PC-3 (cell line): ENCODE data around the gene MSL2. TPM values are rescaled to one million over a fixed set of nuclear protein-coding genes. Genes with fewer than 3 reads are reported as not detected.
A peak's percentile ranks its signal among the peaks of the same experiment; 100 is the strongest.
"Not testable (repeated sequence)": the region's sequence is repeated elsewhere in the genome, so short reads cannot be mapped to it uniquely, and the experiment has no call there.

Source experiments
- ATAC-seq: fragments of 200-7000 bp; cut with Tn5 transposase; 2 replicates; pipeline ENCODE4 v1.9.1; 2020; ENCODE audit warnings: mild to moderate bottlenecking, moderate library complexity
- BruUV-seq: library from RNA; stranded (reverse); fragments of 400-500 nt; replicated peaks from 2 replicates; lab custom pipeline; 2021; lab: Mats Ljungman, UMichigan
- CTCF ChIA-PET: fragments of 300-600 bp; sonication (Branson Sonifier 250); formaldehyde crosslinking; loops from one replicate; lab custom pipeline; 2022; ENCODE audit warnings: antibody characterized with exemption; lab: Charles Lee
- POLR2A ChIA-PET: fragments of 300-600 bp; sonication (Branson Sonifier 250); formaldehyde crosslinking; loops from one replicate; lab custom pipeline; 2022; ENCODE audit warnings: antibody characterized with exemption; ENCODE audit not compliant: unreplicated experiment; lab: Charles Lee
- DNase-seq: peaks from one replicate; pipeline ENCODE4 v3.0.0-alpha.2; 2015
- H2AFZ ChIP-seq: fragments of 300-600 bp; sonication (generic); 2 replicates; pipeline ENCODE4 v1.6.0; 2016; ENCODE audit warnings: antibody characterized with exemption, low read length
- H3F3A ChIP-seq: fragments of 300-600 bp; sonication (generic); one replicate; pipeline ENCODE4 v1.6.0; 2017; ENCODE audit warnings: antibody characterized with exemption, low read length, control low read depth, mild to moderate bottlenecking; ENCODE audit not compliant: unreplicated experiment
- H3K27ac ChIP-seq: fragments of 300-600 bp; sonication (generic); 2 replicates; pipeline ENCODE4 v1.5.1; 2016; ENCODE audit warnings: mild to moderate bottlenecking, low read length
- H3K27me3 ChIP-seq: fragments of 300-600 bp; sonication (generic); 2 replicates; pipeline ENCODE4 v1.6.1; 2016; ENCODE audit warnings: low read length, mixed read lengths
- H3K36me3 ChIP-seq: fragments of 300-600 bp; sonication (generic); 2 replicates; pipeline ENCODE4 v1.6.1; 2016; ENCODE audit warnings: low read depth, mixed run types, low read length, mixed read lengths
- H3K4me1 ChIP-seq: fragments of 300-600 bp; sonication (generic); 2 replicates; pipeline ENCODE4 v1.5.1; 2016; ENCODE audit warnings: low read length; ENCODE audit not compliant: insufficient read depth
- H3K4me2 ChIP-seq: fragments of 300-600 bp; sonication (generic); 2 replicates; pipeline ENCODE4 v1.6.0; 2016; ENCODE audit warnings: low read length
- H3K4me3 ChIP-seq: fragments of 300-600 bp; sonication (generic); 2 replicates; pipeline ENCODE4 v1.5.1; 2016; ENCODE audit warnings: mild to moderate bottlenecking, low read length, mixed read lengths
- H3K79me2 ChIP-seq: fragments of 300-600 bp; sonication (generic); 2 replicates; pipeline ENCODE4 v1.6.1; 2017; ENCODE audit warnings: low read length, mixed read lengths
- H3K9ac ChIP-seq: fragments of 300-600 bp; sonication (generic); 2 replicates; pipeline ENCODE4 v1.6.0; 2016; ENCODE audit warnings: mild to moderate bottlenecking, low read length
- H3K9me2 ChIP-seq: fragments of 300-600 bp; sonication (generic); replicated peaks from 2 replicates; pipeline ENCODE4 v1.6.1; 2016; ENCODE audit warnings: mixed run types, low read length, mixed read lengths
- H3K9me3 ChIP-seq: fragments of 300-600 bp; sonication (generic); 2 replicates; pipeline ENCODE4 v1.6.1; 2016; ENCODE audit warnings: low read length, mixed read lengths
- H4K20me1 ChIP-seq: fragments of 300-600 bp; sonication (generic); 2 replicates; pipeline ENCODE4 v1.6.1; 2016; ENCODE audit warnings: low read length, mixed read lengths
- CTCF ChIP-seq: fragments of 300-600 bp; sonication (generic); conservative IDR thresholded peaks from 2 replicates; pipeline ENCODE4 v1.5.1; 2017; ENCODE audit warnings: antibody characterized with exemption, low read depth, mild to moderate bottlenecking, low read length
- EZH2 ChIP-seq: fragments of 300-600 bp; sonication (generic); IDR thresholded peaks from one replicate; pipeline ENCODE4 v1.6.1; 2017; ENCODE audit warnings: antibody characterized with exemption, mild to moderate bottlenecking, low read length; ENCODE audit not compliant: unreplicated experiment
- EZH2phosphoT487 ChIP-seq: fragments of 300-600 bp; sonication (generic); IDR thresholded peaks from 2 replicates; pipeline ENCODE4 v1.6.1; 2018; ENCODE audit warnings: mild to moderate bottlenecking, antibody characterized with exemption, low read length, borderline replicate concordance
- intact Hi-C: fragments of 100-400 bp; cut with micrococcal nuclease; formaldehyde crosslinking; loops from 2 replicates; pipeline ENCODE4 v1.9.0; 2023
- total RNA-seq: library from RNA; depleted of rRNA; stranded (reverse); fragments of >200 nt; gene quantifications from 2 replicates; pipeline ENCODE4 v1.2.3, GENCODE V29; 2014

Gene MSL2
- total RNA-seq, 1 experiment from 2014 or later: 7.9 TPM

DNA sequence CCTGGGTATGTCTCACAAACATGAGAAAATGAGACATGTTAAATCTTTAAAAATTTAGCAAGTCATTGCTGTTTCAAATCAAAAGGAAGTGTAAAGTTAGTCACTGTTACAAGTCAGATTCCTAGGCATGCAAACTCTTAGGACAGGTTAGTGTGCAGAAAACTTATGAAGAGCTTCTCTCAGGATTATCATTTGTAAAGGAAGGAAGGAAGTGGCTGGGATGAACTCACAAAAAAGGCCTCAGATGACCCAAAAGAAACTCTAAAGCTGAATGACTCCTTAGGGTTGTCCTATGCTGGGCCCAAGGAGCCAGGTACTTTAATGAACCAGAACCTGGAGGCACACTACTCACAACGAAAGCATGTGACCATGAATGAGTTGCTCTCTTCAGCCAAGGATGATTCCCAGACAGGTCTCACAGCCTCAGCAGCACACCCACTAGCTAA is 25.0 kb downstream of the MSL2 start:
- POLR2A ChIA-PET: no interaction called here
- Histone ChIP-seq H4K20me1 (peaks cover 32% of the 10 kb centered on the region), H3K4me2 (peak overlapping the region; percentile 35)

DNA sequence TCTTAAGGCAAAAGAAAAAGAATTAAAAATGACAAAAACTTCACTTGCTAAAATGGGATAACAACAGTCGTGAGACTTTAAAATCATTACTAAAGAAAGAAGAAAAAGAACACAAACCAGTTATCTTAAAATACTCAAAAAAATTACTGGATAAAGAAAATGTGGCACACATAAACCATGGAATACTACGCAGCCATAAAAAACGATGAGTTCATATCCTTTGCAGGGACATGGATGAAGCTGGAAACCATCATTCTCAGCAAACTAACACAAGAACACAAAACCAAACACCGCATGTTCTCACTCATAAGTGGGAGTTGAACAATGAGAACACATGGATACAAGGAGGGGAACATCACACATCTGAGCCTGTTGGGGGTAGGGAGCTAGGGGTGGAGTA is 27.9 kb downstream of the MSL2 start:
- H3F3A ChIP-seq, H3K36me3 ChIP-seq, intact Hi-C loops, POLR2A ChIA-PET, H3K4me2 ChIP-seq, BruUV-seq, H2AFZ ChIP-seq, H3K9me3 ChIP-seq, H3K4me3 ChIP-seq, H3K27me3 ChIP-seq, CTCF ChIA-PET, H3K27ac ChIP-seq, ATAC-seq, H3K9me2 ChIP-seq, H3K9ac ChIP-seq, DNase-seq: not testable (repeated sequence)
- H4K20me1 ChIP-seq: peaks cover 21% of the 10 kb centered on the region
- H3K79me2 ChIP-seq: peaks cover 100% of the 10 kb centered on the region
- H3K4me1 ChIP-seq: peaks cover 16% of the 10 kb centered on the region

More for the DNA sequence above, 25.0 kb downstream of the MSL2 start:
- peak overlapping the region; percentile 64 for H3K27ac ChIP-seq
- no TSS peak for BruUV-seq
- peaks cover 3% of the 10 kb centered on the region for H3F3A ChIP-seq
- no peak overlapping the region for H3K9ac ChIP-seq
- no peaks in the 10 kb centered on the region for H3K27me3 ChIP-seq
- H3K79me2 ChIP-seq: peaks cover 100% of the 10 kb centered on the region
- CTCF ChIA-PET: no interaction called here
- no peaks in the 10 kb centered on the region for H3K9me2 ChIP-seq
- H3K4me1 ChIP-seq: peaks cover 16% of the 10 kb centered on the region
- TF ChIP-seq EZH2 (no peak), CTCF (no peak), EZH2phosphoT487 (no peak)
- intact Hi-C loops: no loop called here
- no peak overlapping the region for H2AFZ ChIP-seq
- peak; percentile 38 for DNase-seq
- ATAC-seq: peak; percentile 75
- H3K36me3 ChIP-seq: no peaks in the 10 kb centered on the region
- H3K4me3 ChIP-seq: no peak overlapping the region
- H3K9me3 ChIP-seq: no peaks in the 10 kb centered on the region

DNA sequence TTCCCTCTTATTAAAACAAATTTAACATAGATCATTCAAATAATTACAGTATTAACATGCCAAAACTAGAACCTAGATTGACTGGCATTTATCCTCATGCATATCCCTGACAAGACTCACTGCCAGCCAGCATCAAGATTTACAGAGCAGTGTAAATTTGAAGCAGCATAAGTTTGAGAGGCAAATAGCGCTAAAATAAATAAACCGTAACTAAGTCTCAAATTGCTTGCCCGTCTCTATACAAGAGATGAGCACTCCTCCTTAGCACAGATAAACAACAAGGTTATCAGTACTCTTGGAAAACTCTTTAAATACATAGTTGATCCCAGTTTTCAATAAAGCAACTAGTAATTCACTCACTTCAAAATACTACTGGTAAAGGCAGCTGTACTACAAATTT is 29.6 kb downstream of the MSL2 start:
- H3K27ac ChIP-seq: no peak overlapping the region
- no peak overlapping the region for H3K4me3 ChIP-seq
- H3K9me2 ChIP-seq: no peaks in the 10 kb centered on the region
- H3K4me2 ChIP-seq: no peak overlapping the region
- ChIA-PET POLR2A (no interaction called here), CTCF (no interaction called here)
- no peak overlapping the region for H3K9ac ChIP-seq
- no peaks in the 10 kb centered on the region for H3K27me3 ChIP-seq
- H3K9me3 ChIP-seq: no peaks in the 10 kb centered on the region
- DNase-seq (no peak), ATAC-seq (no peak)
- H4K20me1 ChIP-seq: peaks cover 18% of the 10 kb centered on the region
- peaks cover 100% of the 10 kb centered on the region for H3K79me2 ChIP-seq
- BruUV-seq: no TSS peak
- intact Hi-C loops: no loop called here
- TF ChIP-seq EZH2phosphoT487 (no peak), EZH2 (no peak), CTCF (no peak)
- H3F3A ChIP-seq: peaks cover 2% of the 10 kb centered on the region
- no peaks in the 10 kb centered on the region for H3K36me3 ChIP-seq
- H2AFZ ChIP-seq: no peak overlapping the region
- peaks cover 6% of the 10 kb centered on the region for H3K4me1 ChIP-seq

GRCh38 chr3:136163607-136164006 is 32.5 kb downstream of the MSL2 start:
- BruUV-seq, intact Hi-C loops, POLR2A ChIA-PET, H3F3A ChIP-seq, H3K9me2 ChIP-seq, H3K27ac ChIP-seq, ATAC-seq, DNase-seq, H2AFZ ChIP-seq, H3K27me3 ChIP-seq, H3K4me3 ChIP-seq, H3K9ac ChIP-seq, CTCF ChIA-PET, H3K4me2 ChIP-seq, H3K4me1 ChIP-seq, H3K9me3 ChIP-seq, H3K36me3 ChIP-seq: not testable (repeated sequence)
- H4K20me1 ChIP-seq: peaks cover 18% of the 10 kb centered on the region
- H3K79me2 ChIP-seq: peaks cover 99% of the 10 kb centered on the region
